HG02759 (cell line): ENCODE data around the gene ATP6V1A.
A peak's percentile ranks its signal among the peaks of the same experiment; 100 is the strongest.
"Not testable (repeated sequence)": the region's sequence is repeated elsewhere in the genome, so short reads cannot be mapped to it uniquely, and the experiment has no call there.

Experiments used
- ATAC-seq: cut with Tn5 transposase; IDR thresholded peaks from one replicate; pipeline ENCODE4 v1.9.1; 2021; ENCODE audit warnings: mild to moderate bottlenecking, moderate library complexity; ENCODE audit not compliant: unreplicated experiment

ATP6V1A gene

GRCh38 chr3:113812854-113813253, 66.0 kb downstream of the ATP6V1A start:
- no peak for ATAC-seq

- ATAC-seq: no peak
Observed at GRCh38 chr3:113819866-113820265, 73.0 kb downstream of the ATP6V1A start.

DNA sequence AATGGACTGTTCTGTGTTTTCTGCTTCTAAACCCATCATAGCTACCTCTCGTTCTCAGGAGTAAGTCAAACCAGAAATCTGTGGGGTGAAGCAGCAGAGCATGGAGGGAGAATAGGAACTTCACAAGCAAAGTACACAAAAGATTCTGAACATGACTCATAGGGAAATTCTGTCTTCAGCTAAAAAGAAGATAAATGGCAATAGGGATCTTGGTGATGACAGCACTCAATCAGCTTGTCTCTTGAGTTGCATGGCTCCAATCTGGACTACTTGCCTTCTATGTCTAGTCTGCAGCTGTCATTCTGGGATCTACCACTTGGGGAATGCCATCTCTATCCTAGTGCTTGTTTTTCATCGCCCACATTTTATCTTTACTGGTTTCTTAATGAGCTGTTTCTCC, 78.3 kb downstream of the ATP6V1A start:
- peak; percentile 81 for ATAC-seq

DNA sequence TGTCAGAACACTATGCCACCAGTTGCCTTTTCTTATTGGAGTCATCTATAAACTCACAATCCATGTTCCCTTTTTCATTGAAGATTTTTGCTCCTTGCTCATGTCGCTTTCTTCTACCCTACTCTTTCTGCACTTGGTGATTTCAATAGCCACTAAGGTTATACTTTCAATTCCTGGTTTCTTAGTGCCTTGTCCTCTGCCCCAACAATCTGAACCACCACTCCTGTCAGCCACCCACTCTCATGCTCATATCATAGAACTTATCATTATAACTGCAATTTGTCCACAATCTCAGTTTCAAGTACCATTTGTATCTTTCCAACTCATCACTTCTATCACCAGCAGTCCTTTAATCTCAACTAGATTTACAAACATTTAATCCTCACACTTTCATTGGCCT, 81.8 kb downstream of the ATP6V1A start:
- ATAC-seq: no peak

DNA sequence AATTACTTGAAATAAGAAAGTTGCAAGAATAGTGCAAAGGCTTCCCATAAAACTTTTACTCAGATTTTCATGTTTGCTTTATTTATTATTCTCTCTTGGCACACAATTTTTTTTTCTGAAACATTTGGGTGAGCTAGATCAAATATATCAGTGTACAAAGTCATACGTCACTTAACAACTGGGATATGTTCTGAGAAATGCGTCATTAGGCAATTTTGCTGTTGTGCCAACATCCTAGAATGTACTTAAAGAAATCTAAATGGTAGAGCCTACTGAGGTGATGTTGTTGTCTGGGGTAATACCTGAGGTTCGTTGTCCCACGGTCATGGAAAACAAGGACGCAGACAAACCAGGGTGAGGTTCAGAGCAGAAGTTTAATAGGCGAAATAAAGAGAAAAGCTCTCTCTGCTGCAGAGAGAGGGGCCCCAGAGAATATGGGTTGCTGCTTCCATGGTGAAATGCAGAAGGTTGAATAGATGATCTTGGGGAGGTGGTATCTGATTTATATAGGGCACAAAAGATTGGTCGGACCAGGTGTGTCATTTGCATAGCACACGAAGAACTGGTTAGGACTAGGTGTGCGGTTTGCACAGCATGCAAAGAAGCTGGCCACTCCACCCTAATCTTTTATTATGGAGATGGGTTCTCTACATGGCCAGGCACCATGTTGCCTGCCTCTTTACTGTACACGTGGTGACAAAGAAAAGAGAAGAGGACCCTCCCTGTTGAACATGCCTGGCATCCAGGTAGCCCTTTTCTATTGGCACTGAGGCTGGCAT, 82.9 kb downstream of the ATP6V1A start:
- peak; percentile 24 for ATAC-seq

DNA sequence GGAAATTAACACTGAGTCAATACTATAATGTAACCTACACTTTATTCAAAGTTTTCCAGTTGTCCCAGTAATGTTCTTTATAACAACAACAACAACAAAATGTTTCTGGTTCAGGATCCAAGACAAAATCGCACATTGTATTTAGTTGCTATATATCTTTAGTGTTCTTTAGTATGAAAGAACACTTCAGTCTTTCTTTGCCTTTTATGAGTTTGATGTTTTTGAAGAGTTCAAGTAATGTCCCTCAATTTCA, 84.2 kb downstream of the ATP6V1A start:
- ATAC-seq: no peak

GRCh38 chr3:113832477-113833164, 85.8 kb downstream of the ATP6V1A start:
- ATAC-seq: peak; percentile 37

DNA sequence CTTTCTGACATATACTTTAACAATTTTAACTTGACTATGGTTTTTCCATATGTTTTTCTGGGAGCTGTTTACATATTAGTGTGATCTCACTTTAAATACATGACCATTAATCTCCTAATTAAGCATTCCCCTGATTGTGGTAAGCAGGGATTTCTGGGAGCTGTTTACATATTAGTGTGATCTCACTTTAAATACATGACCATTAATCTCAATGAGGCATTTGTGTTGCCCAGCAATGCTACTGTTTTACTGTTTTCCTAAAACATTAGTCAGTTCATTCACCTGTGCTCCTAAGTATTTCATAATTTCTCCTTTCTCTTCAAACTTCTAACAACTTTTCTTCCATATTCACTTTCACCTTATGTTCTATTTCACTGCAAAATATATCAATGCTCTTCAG, 88.1 kb downstream of the ATP6V1A start:
- ATAC-seq: no peak

GRCh38 chr3:113838631-113839209, 91.9 kb downstream of the ATP6V1A start, which contains the start of gene GRAMD1C:
GRAMD1C (plus strand) TSS chr3:113838788; CDS start chr3:113838910, 122 bp downstream.
- ATAC-seq: peak; percentile 97

DNA sequence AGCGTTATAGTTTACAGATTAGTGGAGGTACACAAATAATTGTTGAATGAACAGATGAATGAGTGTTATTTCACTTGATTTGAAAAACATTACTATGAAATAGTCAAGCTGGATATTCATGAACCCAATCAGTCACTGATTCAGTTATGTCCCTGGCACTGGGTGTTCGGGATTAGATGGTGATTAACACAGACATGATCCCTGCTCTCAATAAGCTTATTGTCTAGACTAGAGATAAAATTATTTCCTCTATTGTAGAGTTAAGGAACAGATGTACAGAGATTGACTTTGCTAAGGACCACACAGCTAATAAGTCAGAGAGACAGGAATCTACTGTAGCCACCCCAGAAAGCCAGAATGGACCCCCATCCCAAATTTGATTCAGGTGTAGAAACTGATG, 92.7 kb downstream of the ATP6V1A start:
- no peak for ATAC-seq

DNA sequence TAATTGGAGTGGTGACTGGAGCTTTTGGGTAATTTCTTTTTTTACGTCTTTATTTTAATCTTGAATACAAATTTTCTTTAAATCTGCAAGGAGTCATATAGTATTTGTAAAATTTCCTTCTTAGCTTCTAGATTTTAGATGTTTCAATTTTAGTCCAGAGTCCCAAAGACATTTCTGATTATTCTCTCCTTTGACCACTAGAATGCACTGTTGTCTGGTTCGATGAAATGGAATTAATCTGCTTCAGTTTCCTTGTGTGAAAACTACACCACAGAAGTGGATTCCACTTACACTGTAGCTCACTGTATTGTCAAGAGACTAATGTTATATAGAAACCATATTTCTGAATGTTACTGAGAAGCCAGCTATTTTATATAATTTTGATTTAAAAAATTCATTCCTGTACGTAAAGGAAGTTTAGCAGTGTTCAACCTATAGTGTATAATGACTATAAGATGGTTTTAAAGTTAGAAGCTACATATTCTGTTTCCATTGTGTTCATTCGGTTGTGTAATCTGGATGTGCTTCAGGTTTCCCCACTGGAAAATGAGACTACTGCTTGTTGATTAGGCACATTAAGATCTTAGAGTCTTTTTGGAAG, 97.9 kb downstream of the ATP6V1A start:
- no peak for ATAC-seq

- no peak for ATAC-seq
Observed at GRCh38 chr3:113847247-113847646, 100.4 kb downstream of the ATP6V1A start.

- no peak for ATAC-seq
Observed at GRCh38 chr3:113847664-113848461, 101.0 kb downstream of the ATP6V1A start.

DNA sequence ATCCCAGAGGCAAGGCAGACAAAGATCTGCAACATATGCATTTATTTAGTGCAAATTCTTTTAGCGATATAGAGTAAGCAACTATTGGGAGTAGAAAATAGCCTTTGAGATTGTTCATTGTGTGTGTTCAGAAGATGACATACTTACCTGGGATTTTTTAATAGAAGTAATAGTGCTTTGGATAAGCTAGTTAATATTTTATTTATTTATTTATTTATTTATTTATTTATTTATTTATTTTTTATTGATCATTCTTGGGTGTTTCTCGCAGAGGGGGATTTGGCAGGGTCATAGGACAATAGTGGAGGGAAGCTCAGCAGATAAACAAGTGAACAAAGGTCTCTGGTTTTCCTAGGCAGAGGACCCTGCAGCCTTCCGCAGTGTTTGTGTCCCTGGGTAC, 102.2 kb downstream of the ATP6V1A start:
- ATAC-seq: not testable (repeated sequence)

- not testable (repeated sequence) for ATAC-seq
Observed at GRCh38 chr3:113849841-113850240, 103.0 kb downstream of the ATP6V1A start.

DNA sequence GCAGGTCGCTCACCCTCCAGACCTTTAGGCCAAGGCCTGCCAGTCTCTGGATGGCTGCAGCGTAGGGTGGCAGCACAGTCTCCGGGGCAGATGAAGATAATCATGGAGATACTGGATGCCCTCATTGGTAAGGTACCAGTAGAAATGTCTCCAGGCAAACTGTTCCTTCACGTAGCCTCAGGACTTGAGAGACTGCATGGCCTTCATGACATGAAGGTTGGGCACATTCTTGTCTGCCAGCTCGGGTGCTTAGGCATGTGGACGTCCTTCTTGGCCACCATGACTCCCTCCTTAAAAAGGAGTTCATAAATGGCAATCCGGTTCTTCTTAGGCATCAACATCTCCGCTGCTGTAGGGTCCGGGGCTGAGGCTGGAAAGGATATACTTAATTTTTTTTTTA, 103.6 kb downstream of the ATP6V1A start:
- not testable (repeated sequence) for ATAC-seq

DNA sequence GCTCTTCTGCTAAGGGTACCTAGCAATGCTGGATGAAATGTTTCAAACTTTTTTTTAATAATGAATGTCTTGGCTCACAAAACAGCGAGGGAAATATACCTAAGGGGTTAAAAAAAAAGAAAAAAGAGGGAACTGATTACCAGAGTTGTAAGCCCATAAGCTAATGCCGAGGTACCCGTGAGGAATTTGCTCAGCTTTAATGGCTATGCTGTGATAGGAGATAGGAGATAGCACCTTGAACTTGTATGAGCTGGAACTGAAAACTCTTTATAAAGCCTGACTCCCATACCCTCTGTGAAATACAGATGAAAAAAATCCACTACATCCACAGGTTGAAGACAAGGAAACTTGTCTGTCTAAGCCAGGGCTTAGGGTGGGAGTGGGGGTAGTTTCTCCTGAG, 105.7 kb downstream of the ATP6V1A start:
- no peak for ATAC-seq
